GM12892 (cell line): ENCODE results near the gene FXYD3.

Experiments
- POLR2A ChIP-seq: IDR thresholded peaks from 2 replicates; pipeline ENCODE4 v1.6.1; 2011; ENCODE audit warnings: low read depth, low read length, control low read depth
- POLR2AphosphoS5 ChIP-seq: IDR thresholded peaks from 2 replicates; pipeline ENCODE4 v1.6.1; 2011; ENCODE audit warnings: low read depth, low read length, control low read depth
- TAF1 ChIP-seq: IDR thresholded peaks from 2 replicates; pipeline ENCODE4 v1.6.1; 2011; ENCODE audit warnings: low read depth, mild to moderate bottlenecking, control low read depth, low read length, borderline replicate concordance

DNA sequence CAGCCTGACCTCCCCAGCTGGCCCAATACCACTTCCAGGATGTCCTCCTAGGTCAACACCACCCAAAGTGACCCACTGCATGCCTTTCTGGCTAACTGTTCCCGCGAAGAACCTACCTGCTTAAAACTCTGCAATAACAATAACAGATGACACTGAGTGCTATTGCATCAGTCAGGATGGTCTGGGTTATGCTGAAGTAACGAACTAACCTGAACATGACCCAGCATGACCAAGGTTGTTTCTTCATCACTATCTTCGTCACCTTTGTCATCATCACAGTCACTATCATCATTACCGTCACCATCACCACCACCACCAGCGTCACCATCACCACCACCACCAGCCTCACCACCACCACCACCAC is 10.6 kb upstream of the FXYD3 start:
- no peak for TF ChIP-seq POLR2A
- TF ChIP-seq POLR2AphosphoS5 = no peak
- no peak for TF ChIP-seq TAF1
